Bronchial smooth muscle cell (primary cell): ENCODE results near the gene ANGPTL4. TPM values are rescaled to one million over a fixed set of nuclear protein-coding genes. Genes with fewer than 3 reads are reported as not detected.

ENCODE experiments used
- total RNA-seq: library from RNA; depleted of rRNA; stranded (reverse); fragments of >200 nt; gene quantifications from 2 replicates; pipeline ENCODE4 v1.2.1, GENCODE V29; 2014

The ANGPTL4 gene
- 1.7 and 3.0 TPM in 2 replicates for total RNA-seq

GRCh38 chr19:8363803-8364771 lies at the start of gene ANGPTL4:
Gene ANGPTL4 (plus strand): TSS chr19:8364155. CDS start chr19:8364322, 167 bp downstream.

GRCh38 chr19:8321067-8321985 lies 42.6 kb upstream of the ANGPTL4 start, which contains the start of the genes NDUFA7 and RPS28:
Gene NDUFA7 (minus strand): TSS chr19:8321375. CDS start chr19:8321358, 17 bp downstream.
Gene RPS28 (plus strand): TSS chr19:8321496. CDS start chr19:8321531, 35 bp downstream.

GRCh38 chr19:8342684-8343482 lies 21.1 kb upstream of the ANGPTL4 start, which contains the start of gene KANK3:
Gene KANK3 (minus strand): TSS chr19:8343262. CDS start chr19:8337828, 5,434 bp downstream.

GRCh38 chr19:8389891-8390616 lies 26.1 kb downstream of the ANGPTL4 start, which contains the start of gene RAB11B:
Gene RAB11B (plus strand): TSS chr19:8390360. CDS start chr19:8390417, 57 bp downstream.

GRCh38 chr19:8412783-8413628 lies 49.1 kb downstream of the ANGPTL4 start, which contains the start of gene MARCHF2:
Gene MARCHF2 (plus strand): TSS chr19:8413305. CDS start chr19:8421841, 8,536 bp downstream.

Other genes with a start within 250 kb of the ANGPTL4 start
- gene FBN3, start 214.6 kb upstream of the ANGPTL4 start, total RNA-seq: not detected in 2 replicates
- gene CERS4, start 154.8 kb upstream of the ANGPTL4 start, total RNA-seq: 1.4 and 10.6 TPM in 2 replicates
- 10.7 and 22.9 TPM in 2 replicates for gene CD320, start 55.8 kb upstream of the ANGPTL4 start, total RNA-seq
- gene NDUFA7, start 42.8 kb upstream of the ANGPTL4 start, total RNA-seq: 26.0 and 27.7 TPM in 2 replicates
- gene RPS28, start 42.7 kb upstream of the ANGPTL4 start, total RNA-seq: 489 and 799 TPM in 2 replicates
- 0.16 and 0.26 TPM in 2 replicates for gene KANK3, start 20.9 kb upstream of the ANGPTL4 start, total RNA-seq
- gene RAB11B, start 26.2 kb downstream of the ANGPTL4 start, total RNA-seq: 73.1 and 78.3 TPM in 2 replicates
- gene MARCHF2, start 49.1 kb downstream of the ANGPTL4 start, total RNA-seq: 54.2 and 58.0 TPM in 2 replicates
- 52.8 and 55.5 TPM in 2 replicates for gene HNRNPM, start 80.8 kb downstream of the ANGPTL4 start, total RNA-seq
- 0.16 TPM in 1 of 2 replicates, not detected in the other for gene PRAM1, start 138.5 kb downstream of the ANGPTL4 start, total RNA-seq
- 2.2 and 4.7 TPM in 2 replicates for gene ZNF414, start 150.0 kb downstream of the ANGPTL4 start, total RNA-seq
- 0.34 and 0.47 TPM in 2 replicates for gene MYO1F, start 213.3 kb downstream of the ANGPTL4 start, total RNA-seq
- gene ADAMTS10, start 246.6 kb downstream of the ANGPTL4 start, total RNA-seq: 6.8 and 8.1 TPM in 2 replicates